Cardiac septum (tissue), 1 donor: Measurements from ENCODE around the gene HOXA1. TPM values are rescaled to one million over a fixed set of nuclear protein-coding genes. Genes with fewer than 3 reads are reported as not detected.

ENCODE experiments used
- DNase-seq: peaks from one replicate; pipeline ENCODE4 v3.0.0-alpha.2; 2020; ENCODE audit warnings: low spot score
- intact Hi-C: fragments of 100-400 bp; cut with DNase I; formaldehyde crosslinking; loops from one replicate; pipeline ENCODE4 v1.14.0; 2022
- total RNA-seq: library from RNA; stranded (reverse); fragmentation: NEBNext Ultra II Directional; extraction: Animal tissue kit (Norgen Biotek cat#: 25700); gene quantifications from one replicate; pipeline ENCODE4 v1.2.1, GENCODE V29; 2021
- donor health status: DM: no; HTN: no; CAD: no.

The HOXA1 gene
- total RNA-seq, 1 donor from 2014 or later: 0.19 TPM

DNA sequence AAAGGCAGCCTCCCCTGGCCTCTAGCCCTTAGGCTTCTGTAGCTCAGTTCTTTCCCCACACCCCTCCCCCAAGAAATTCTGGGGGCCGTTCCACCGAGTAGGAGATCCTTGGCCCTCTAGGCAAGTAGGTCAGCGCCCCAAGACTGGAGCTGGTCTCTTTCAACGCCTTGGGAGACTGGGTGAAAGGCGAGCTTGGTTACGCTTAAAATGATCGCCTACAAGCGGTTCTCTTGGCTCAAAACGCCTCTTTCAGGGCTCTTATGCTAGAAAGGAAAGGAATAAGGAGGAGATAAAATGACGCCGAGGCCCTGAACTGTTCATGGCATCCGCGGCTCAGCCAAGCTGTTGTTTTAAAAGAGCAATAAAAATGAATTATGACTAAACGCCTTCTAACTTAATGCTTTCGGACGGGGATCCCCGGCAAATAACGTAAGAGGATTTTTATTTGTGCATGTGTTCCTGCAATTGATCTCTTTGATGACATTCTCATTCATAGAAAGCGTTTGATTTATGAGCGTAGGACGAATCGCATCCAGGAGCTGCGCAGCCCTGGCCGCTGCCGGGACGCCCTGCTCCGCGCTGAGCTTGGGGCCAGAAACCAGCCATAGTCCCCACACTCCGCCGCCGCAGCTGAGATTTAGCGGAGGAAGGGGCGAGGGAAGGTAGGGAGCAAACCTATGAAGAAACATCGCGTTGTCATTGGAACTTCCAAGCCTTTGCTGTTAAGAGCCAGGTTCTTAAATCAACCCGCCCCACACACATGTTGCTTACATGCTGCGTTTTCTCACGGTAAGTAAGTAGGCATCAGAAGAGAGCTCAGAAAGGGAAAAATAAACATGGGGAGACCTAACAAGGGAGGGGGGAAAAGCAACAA is 3.0 kb upstream of the HOXA1 start:
- intact Hi-C loops: no loop called here
- DNase-seq: no peak

DNA sequence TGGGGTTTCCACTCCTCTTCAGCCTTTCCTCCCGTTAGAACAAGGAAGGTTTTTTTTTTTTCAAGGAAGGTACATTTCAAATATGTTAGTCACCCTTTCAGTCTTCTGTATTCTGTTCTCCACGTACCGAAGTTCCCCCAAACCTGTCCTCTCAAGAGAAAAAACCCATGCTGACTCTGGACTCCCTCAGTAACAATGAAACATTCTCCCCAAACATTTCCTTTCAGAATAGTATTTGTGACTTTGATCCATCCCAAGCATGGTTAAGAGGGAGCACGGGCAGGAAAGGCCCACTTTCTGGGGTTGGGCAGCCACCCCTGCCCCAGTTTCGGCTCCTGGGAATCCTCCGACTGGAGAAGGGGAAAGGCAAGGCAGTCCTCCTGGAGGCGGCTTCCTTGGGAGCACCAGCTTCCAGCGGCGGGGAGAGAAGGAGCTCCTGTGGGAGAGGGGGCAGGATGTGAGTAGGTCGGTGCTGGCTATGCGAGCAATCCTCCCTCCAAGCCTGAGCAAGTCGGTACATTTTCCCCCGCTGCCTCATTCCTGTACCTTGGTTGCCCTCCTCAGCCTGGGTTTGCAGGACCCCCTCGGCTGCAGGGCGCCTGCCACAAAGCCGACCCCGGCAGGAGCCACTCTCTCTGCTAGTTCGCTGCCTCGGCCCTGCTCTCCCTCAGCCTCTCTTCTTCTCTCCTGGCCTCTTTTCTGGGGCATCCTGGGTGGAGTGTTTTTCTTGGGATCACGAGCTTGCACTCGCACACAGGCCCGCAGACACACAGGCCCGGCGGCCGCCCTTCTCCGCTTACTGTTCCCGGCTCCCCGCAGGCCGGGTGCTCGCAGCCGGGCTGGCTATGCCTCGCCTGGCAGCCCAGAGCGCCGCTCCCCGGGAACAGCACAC is 2.1 kb upstream of the HOXA1 start:
- DNase-seq: no peak
- intact Hi-C loops: no loop called here

DNA sequence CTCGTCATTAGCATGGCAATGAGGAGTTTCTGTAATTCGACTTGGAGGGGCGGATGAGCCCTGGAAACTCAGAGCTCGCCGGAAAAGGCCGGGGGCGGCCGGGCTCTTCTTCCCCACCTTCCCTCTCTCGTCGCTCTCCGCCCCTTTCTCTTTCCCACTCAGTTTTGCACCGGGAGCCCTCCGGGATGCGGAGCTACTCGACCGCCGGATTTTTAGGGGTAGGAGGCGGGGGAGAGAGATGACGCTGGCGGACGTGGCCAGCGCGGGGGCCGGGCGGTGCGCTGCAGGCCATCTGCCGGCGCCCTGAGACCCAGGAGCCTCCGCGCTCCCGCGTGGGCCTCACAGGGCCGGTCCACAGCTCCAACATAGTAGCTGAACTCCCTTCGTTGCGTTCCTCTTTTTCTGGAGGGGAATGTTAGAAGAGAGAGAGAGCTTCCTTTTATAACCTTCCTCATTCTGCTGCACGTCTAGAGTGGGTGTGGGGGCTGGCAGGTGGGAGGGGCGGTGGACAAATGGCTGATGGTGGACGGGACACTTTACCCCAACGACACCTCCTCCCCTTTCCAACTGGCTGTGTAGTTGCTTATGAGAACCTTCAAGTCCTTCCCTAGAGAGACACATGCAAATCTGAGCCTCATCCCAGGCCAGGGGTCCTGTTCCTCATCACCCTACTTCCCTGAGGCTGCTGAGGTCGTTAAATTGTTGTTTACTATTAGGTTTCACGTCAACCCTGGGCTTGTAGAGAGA is 1.1 kb upstream of the HOXA1 start:
- intact Hi-C loops: no loop called here
- no peak for DNase-seq

DNA sequence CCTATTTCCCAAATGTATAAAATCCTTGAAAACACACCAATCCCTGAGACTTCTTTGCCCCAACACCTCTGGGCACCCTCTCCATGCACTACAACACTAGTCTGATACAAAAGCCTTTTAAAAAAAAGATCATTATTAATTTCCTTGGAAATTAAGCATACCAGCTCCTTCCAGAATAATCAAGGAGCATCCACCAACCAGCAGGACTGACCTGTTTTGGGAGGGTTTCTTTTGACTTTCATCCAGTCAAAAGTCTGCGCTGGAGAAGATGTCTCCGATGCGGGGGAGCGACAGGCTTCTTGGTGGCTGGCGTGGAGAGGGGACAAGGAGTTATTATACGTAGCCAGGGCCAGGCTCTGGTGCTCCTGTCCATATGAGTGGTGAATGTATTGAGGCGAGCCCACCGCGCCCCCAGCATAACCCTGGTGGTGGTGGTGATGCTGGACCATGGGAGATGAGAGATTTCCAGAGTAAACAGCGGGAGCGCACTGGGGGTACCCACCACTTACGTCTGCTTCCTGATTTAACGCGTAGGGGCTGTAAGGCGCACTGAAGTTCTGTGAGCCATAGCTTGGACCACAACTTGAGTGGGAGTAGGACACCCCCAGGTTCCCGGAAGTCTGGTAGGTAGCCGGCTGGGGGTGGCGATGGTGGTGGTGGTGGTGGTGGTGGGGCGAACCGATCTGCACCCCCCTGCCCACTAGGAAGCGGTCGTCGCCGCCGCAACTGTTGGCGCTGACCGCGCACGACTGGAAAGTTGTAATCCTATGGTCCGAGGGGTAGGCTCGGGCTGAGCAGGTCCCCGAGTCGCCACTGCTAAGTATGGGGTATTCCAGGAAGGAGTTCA is 527 bp downstream of the HOXA1 start:
- no peak for DNase-seq
- intact Hi-C loops: no loop called here

DNA sequence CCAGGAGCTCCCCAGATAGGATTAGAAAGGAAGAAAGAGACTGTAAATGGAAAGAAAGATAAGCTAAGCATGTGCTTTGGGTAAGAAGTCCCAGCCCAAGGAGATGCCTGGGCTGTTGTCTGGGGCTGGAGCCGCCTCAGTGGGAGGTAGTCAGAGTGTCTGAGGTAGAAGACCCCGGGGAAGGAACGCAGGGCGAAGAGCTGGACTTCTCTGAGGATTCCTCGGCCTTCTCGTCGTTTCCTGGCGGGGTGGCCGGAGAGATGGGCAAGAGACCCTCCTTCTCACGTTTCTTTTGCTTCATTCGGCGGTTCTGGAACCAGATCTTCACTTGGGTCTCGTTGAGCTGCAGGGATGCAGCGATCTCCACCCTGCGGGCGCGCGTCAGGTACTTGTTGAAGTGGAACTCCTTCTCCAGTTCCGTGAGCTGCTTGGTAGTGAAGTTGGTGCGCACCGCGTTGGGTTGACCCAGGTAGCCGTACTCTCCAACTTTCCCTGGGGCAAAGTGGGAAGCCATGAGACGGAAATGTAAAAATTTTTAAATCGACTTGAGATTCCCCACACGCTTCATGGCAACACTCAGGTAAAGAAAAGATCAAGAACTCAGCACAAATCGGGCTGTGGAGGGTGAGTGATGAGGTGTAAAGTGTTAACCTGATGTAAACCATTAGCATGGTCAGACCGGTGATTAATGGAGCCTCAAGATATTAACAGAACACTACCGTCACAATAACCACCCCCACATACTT is 1.3 kb downstream of the HOXA1 start:
- intact Hi-C loops: no loop called here
- no peak for DNase-seq

DNA sequence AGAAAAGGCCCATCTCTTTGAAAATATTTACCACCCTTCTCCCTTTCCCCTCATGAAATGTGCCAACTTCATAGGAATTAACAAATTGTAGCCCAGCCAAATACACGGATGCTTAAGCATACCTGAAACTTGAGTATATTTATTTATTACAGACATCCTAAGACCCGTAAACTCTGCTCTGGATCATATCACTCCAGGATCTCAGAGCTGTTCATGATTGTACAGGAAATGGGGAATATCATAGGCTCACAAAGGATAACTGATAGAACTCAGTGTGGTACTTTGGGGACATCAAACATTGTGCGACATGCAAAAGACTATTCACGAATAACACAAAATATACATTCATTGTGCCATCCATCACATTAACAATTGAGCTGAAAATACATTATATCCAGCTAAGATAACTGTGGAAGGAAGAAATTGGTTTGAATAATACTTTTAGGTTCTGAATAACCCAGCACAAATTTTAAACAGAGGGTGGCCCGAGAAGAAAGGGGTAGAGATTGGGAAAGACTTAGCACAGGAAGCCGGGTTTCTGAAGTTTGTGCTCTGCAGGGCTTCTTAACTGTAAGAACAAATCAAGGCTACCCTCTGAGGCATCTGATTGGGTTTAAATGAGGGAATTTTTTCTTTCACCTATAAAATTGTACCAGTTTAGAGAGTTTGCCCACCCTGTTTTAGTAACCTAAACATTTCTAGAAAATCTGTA is 2.5 kb downstream of the HOXA1 start:
- no peak for DNase-seq
- intact Hi-C loops: no loop called here

DNA sequence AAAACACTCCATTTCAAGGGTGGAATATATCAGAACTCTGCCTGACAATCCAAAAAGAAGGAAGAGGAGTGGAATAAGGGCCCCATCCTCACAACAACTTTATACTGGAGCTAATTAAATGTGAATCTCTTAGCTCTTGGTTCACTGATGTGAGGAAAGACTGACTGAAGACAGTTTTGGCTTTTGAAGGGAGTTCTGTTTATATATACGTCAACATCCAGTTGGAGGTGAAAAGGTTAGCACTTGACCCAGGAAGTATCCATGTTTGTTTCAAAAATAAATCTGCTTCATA is 3.0 kb downstream of the HOXA1 start:
- intact Hi-C loops: no loop called here
- DNase-seq: no peak

DNA sequence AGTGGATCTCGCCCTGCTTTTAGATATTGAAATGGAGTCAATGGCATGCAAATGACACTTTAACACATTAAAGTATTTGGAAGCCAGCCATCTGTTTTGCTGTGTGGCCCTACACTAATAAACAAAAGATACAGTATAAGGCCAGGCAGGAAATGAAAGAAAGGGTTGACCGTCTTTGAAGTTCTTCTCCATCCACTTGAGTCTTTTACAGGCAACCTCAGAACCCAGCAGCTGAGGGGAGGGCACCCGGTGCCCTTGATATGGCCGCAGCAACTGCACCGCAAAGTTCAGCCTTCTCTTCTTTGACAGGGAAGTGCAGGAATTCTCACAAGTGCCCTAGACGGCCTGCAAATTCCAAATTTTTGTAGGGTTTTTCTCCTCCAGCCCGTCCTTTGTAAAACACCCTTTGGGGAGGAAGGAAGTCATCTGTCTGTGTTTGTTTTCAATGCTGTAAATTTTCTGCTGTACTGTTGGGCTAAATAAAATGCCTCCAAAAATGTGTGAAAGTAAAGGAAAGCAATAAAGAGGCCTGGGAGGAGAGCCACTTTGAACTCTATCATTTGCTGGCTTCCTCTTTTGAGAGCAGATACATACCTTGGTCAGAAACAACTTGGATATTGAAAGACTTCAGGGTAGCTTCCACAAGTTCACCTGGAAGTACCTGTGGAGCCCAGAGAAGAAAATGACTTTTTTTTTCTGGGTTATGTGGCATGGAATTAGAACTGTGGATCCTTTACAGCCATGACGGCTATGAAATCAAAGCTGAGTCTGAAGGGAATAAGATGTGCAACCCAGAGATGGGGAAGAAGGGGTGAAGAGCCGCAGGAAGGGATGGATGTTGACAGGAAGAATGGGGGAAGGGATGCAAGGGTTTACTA is 3.6 kb downstream of the HOXA1 start:
- intact Hi-C loops: no loop called here

DNA sequence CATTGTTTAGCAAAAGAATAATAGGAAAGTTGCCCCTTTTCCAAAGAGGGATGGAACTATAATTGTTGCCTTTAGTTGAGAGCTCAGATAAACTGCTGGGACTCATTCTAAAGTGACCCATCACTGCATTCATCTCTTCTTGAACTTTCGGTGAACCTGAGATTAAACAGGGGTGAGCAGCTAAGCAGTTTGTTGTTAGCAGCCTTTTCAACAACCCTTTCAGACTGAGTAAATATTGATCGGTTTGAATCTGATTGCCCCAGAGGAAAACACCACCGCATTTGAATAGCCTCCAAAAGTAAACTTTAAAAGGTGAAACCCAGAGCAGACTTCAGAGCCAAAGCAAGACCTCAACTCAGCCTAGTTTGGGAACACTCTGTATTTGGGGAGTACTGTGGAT is 4.7 kb downstream of the HOXA1 start:
- no peak for DNase-seq
- intact Hi-C loops: no loop called here

More for the DNA sequence above, 3.6 kb downstream of the HOXA1 start:
- DNase-seq: no peak

DNA sequence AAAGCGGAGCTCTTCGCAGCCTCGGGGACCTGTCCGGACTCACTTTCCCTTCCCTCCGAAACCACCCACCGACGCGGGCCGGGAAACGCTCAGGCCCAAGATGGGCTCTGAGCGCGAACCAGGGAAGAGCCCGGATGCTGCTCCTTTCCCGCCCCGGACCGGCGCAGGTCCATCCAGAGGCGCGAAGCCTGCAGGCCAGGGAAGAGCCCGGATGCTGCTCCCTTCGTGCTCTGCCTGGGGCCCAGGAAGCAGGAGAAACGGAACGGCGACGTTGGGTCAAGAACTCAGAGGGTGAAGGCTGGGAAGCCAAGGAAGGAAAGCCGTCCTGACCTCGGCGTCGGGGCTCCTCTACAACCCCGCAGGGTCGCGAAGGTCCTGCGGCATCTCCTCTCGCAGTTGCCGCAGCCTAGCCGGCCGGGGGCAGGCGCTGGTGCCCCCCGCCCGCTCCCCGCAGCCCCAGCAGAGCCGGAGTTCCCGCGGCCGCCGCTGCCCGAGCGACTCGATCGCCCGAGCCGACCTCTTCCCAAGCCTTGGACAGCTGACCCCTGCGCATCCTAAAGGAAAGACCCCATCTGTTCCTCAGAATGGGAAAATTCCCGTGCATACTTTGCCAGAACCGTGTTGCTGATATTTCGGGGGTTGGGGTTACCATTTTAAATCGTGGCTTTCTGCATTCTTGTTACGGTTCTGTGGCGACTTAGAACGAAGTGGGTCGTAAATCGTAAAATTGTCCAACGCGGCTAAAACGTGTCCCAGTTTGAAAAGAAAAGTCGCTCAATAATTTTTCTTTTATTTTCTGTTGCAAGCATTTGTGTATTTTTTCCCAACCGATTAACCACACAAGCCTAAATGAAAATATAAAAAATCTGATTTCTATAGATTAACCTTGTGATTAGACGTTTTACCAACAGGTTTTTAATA is 7.5 kb downstream of the HOXA1 start:
- DNase-seq: no peak
- intact Hi-C loops: no loop called here

DNA sequence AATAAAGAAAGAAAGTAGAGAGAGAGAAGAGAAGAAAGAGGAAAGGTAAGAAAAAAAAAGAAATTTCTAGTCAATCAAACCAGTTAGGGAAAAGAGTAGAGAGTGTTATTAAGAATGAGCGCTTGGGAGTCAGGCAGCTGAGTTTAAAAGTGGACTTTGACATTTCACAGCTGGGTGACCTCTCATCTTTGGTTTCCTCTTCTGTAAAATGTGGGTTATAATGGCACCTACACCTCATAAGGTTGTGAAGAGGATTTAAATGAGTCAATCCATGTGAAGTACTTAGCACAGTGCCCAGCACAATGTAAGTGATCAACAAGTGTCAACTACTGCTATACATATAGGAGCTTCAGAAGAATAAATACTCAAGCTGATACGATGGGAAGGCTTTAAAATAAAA is 12.2 kb downstream of the HOXA1 start:
- intact Hi-C loops: no loop called here
- no peak for DNase-seq

DNA sequence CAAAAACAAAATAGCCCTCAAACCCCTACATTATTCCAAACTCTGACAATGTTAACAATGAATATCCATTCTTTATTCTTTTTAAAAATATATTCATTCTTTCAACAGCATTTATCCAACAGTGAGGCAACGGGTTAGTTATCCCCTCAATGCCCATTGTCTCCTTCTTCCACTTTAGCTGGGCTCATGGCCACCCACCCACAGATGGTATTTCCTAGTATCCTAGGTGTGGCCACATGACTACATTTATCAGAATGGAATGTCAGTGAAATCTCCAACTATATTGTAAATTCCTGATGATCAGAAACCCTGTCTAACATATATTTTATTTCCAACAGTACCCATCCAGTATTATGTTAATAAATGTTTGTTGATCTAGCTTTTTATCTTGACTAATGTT is 13.6 kb downstream of the HOXA1 start:
- intact Hi-C loops: no loop called here
- DNase-seq: no peak

DNA sequence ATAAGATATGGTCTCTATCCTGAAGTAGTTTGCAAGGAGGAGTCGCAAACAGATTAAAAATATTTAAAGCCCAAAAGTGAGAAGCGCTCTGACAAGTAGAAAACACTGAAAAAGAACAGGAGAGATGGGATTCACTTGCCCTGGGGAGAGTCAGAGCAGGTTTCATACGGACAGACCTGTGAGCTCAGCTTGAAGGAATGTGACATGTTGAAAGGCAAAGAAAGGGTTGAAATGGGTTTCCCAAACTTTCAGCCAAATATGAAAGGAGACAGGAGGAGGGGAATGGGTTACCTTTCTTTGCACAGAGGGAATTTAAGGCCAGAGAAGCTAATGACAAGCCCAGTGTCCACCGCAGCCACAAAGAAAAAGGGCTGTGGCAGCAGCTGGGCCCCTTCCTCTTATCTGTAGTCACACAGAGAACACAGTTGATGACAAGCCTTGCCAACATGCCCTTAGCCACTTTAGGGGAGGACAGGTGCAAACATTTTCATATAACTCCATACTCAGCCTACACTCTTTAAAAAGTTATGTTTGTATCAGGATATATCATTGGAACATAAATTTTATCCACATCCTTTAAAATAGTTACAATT is 14.9 kb downstream of the HOXA1 start:
- intact Hi-C loops: no loop called here

DNA sequence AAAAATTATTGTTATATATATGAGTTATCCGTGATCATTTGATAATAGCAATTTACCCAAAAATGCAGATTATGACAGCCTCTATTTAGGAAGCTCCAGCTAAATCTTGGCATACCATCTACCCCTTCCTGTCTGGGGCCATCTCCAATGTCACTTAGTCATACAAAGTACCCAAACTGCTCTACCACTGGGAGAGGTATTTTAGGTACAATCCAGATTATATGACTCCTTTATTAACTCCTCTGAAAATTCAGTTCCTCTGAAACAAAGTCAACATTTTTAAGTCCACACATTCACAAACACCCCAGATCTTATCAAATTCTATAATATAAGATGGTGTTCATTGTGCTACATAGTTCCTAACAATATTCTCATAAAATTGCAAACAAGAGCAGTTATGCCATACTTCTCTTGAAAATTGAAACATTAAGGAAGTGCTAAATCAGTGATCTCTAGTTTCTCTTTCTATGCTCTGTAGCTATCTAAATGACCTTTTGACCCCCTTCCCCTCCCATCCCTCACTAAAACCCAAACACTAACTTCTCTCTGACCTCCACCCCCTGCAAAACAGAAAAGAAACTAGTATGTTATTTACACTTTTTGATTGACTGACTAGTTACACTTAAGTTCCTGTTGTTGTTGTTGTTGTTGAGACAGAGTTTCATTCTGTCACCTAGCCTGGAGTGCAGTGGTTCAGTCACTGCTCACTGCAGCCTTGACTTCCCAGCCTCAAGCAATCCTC is 16.4 kb downstream of the HOXA1 start:
- intact Hi-C loops: no loop called here
- DNase-seq: no peak

More for the DNA sequence above, 14.9 kb downstream of the HOXA1 start:
- DNase-seq: no peak

DNA sequence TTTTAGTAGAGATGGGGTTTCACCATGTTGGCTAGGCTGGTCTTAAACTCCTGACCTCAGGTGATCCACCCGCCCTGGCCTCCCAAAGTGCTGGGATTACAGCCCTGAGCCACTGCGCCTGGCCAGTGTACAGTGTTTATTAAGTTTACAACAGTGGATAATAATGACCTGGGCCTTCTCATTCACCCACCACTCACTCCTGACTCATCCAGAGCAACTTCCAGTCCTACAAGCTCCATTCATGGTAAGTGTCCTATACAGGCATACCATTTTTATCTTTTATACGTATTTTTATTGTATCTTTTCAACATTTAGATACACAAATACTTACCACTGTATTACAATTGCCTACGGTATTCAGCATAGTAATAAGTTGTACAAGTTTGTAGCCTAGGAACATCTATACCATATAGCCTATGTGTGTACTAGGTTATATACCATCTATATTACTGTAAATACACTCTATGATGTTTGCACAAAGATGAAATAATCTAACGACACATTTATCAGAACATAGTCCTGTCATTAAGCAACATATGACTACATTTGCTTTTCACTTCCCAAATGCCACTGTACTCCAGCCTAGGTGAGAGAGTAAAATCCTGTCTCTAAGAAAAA is 17.1 kb downstream of the HOXA1 start:
- intact Hi-C loops: no loop called here
- no peak for DNase-seq
